LHCN-M2 (cell line): ENCODE results near the gene WASF2. TPM values are rescaled to one million over a fixed set of nuclear protein-coding genes. Genes with fewer than 3 reads are reported as not detected.

ENCODE experiments used
- DNase-seq: peaks from one replicate; pipeline ENCODE4 v3.0.0-alpha.2; 2012; ENCODE audit warnings: low read depth
- total RNA-seq: library from RNA; depleted of rRNA; stranded (reverse); fragments of >200 nt; gene quantifications from 2 replicates; pipeline ENCODE4 v1.2.3, GENCODE V29; 2014; rRNA removed

WASF2 gene
- total RNA-seq, 1 experiment from 2014 or later: 31.0 TPM

GRCh38 chr1:27358928-27359313, 131.0 kb downstream of the WASF2 start:
- DNase-seq: no peak

GRCh38 chr1:27358038-27358927, 131.7 kb downstream of the WASF2 start:
- DNase-seq: no peak

GRCh38 chr1:27357281-27358037, 132.5 kb downstream of the WASF2 start:
- DNase-seq: no peak

GRCh38 chr1:27356619-27357280, 133.2 kb downstream of the WASF2 start:
- DNase-seq: no peak

GRCh38 chr1:27356277-27356618, 133.7 kb downstream of the WASF2 start:
- DNase-seq: no peak

- DNase-seq: no peak
Observed at GRCh38 chr1:27355683-27356082, 134.3 kb downstream of the WASF2 start.

Other genes with a start within 250 kb of the WASF2 start
- 50.5 and 52.2 TPM in 2 replicates for gene TMEM222, start 168.0 kb downstream of the WASF2 start, total RNA-seq
- gene SYTL1, start 148.1 kb downstream of the WASF2 start, total RNA-seq: 0.63 TPM in 1 of 2 replicates, not detected in the other
- 36.9 and 37.0 TPM in 2 replicates for gene MAP3K6, start 123.2 kb downstream of the WASF2 start, total RNA-seq
- gene FCN3, start 115.3 kb downstream of the WASF2 start, total RNA-seq: not detected in 2 replicates
- not detected in 2 replicates for gene CD164L2, start 106.8 kb downstream of the WASF2 start, total RNA-seq
- 8.1 and 8.7 TPM in 2 replicates for gene GPR3, start 97.5 kb downstream of the WASF2 start, total RNA-seq
- gene AHDC1, start 114.0 kb upstream of the WASF2 start, total RNA-seq: 33.5 and 40.4 TPM in 2 replicates
- gene FGR, start 145.0 kb upstream of the WASF2 start, total RNA-seq: not detected in 2 replicates
- gene IFI6, start 182.0 kb upstream of the WASF2 start, total RNA-seq: 120 and 231 TPM in 2 replicates
- 11.5 and 15.1 TPM in 2 replicates for gene FAM76A, start 235.8 kb upstream of the WASF2 start, total RNA-seq